Esophagus muscularis mucosa (tissue), 3 donors: Measurements from ENCODE around the gene SULF2.

Experiments used
- POLR2A ChIP-seq: fragments of 450-650 bp; IDR thresholded peaks from one replicate; pipeline ENCODE4 v1.6.1; 2017; ENCODE audit warnings: antibody characterized with exemption, moderate library complexity, mild to moderate bottlenecking, low read depth
- POLR2AphosphoS5 ChIP-seq, 2 donors: sonication (generic); formaldehyde crosslinking; IDR thresholded peaks; one replicate each; pipeline ENCODE4 v1.6.1; 2017; ENCODE audit warnings: antibody characterized with exemption in 2 of 2
- TF ChIP-seq, protein P1 (sequence below), 3 experiments: fragments of 200-600 bp in 2 of 3; fragments of 450-650 bp in 1 of 3; sonication (generic) in 2 of 3; IDR thresholded peaks; one replicate each; pipeline ENCODE4 v1.5.1; 2017 to 2019; ENCODE audit warnings: antibody characterized with exemption in 3 of 3, mild to moderate bottlenecking in 2 of 3, moderate library complexity in 1 of 3

DNA sequence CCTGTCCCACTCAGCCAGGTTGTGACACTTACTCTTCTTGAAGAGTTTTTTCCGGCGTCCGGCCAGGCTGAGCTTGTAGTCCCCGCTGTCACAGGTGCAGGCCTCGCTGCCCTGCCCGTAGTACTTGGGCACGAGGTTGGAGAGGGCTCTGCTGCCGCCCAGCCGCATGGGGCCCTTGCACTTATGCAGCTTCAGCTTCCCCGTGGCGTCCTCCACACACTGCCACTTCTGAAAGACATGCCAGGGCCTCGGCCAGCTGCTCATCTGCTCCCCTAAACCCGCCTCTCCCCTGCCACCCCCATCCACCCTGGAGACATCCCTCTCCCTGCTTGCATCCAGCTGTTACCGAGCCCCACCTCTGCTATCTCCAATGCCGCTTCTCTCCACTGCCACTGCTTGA lies 113.1 kb downstream of the SULF2 start:
- TF ChIP-seq, protein P1, sequence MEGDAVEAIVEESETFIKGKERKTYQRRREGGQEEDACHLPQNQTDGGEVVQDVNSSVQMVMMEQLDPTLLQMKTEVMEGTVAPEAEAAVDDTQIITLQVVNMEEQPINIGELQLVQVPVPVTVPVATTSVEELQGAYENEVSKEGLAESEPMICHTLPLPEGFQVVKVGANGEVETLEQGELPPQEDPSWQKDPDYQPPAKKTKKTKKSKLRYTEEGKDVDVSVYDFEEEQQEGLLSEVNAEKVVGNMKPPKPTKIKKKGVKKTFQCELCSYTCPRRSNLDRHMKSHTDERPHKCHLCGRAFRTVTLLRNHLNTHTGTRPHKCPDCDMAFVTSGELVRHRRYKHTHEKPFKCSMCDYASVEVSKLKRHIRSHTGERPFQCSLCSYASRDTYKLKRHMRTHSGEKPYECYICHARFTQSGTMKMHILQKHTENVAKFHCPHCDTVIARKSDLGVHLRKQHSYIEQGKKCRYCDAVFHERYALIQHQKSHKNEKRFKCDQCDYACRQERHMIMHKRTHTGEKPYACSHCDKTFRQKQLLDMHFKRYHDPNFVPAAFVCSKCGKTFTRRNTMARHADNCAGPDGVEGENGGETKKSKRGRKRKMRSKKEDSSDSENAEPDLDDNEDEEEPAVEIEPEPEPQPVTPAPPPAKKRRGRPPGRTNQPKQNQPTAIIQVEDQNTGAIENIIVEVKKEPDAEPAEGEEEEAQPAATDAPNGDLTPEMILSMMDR (IDR thresholded peaks at IDR 0.05) = no peak
- TF ChIP-seq POLR2A (no peak), POLR2AphosphoS5 (IDR thresholded peaks at IDR 0.05) (no peak)
